ENCODE measurements around the gene ADGRE1. TPM values are rescaled to one million over a fixed set of nuclear protein-coding genes. Genes with fewer than 3 reads are reported as not detected.

ADGRE1 gene
- total and polyA plus RNA-seq, 8 donors, result 0.09 to 15.2 (median 0.34) TPM

DNA sequence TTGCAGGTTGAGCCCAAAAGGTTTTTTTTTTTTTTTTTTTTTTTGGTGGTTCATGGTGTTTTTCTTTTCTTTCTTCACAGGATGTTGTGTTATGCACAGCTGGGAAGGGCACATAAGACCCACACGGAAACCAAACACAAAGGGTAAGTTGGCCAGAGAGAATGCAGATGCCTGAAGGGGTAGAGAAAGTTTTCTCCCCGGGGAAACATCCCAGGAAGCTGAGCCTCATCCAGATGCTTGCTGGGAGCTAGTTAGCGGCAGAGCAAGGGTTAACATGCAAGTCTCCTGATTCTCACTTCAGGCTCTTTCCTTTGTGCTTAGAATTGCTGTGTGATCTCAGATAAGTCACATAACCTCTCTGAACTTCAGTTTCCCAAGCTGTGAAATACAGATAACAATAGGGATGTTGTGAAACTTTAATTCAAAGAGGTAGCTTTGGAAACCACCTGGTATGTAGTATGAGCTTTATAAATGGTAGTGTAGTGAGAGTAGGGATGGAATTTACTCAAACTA lies 3.1 kb downstream of the ADGRE1 start:
- H3K27ac ChIP-seq, result peak overlapping the region in 1 of 2 donors; percentile 80
- peaks cover 0 to 48% of the 10 kb centered on the region in 2 donors for H3K4me1 ChIP-seq
- peaks cover 0 to 5% of the 10 kb centered on the region in 2 donors for H3K9me3 ChIP-seq
- DNase-seq, result no peak
- TF ChIP-seq, protein P1, sequence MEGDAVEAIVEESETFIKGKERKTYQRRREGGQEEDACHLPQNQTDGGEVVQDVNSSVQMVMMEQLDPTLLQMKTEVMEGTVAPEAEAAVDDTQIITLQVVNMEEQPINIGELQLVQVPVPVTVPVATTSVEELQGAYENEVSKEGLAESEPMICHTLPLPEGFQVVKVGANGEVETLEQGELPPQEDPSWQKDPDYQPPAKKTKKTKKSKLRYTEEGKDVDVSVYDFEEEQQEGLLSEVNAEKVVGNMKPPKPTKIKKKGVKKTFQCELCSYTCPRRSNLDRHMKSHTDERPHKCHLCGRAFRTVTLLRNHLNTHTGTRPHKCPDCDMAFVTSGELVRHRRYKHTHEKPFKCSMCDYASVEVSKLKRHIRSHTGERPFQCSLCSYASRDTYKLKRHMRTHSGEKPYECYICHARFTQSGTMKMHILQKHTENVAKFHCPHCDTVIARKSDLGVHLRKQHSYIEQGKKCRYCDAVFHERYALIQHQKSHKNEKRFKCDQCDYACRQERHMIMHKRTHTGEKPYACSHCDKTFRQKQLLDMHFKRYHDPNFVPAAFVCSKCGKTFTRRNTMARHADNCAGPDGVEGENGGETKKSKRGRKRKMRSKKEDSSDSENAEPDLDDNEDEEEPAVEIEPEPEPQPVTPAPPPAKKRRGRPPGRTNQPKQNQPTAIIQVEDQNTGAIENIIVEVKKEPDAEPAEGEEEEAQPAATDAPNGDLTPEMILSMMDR (IDR thresholded peaks at IDR 0.05), result no peak
- intact Hi-C loops (cut with DNase I), result no loop called here
- H3K36me3 ChIP-seq, result peaks cover 0 to 7% of the 10 kb centered on the region in 2 donors
- ATAC-seq, result no peak
- H3K4me3 ChIP-seq, result no peak overlapping the region
- peaks cover 0 to 18% of the 10 kb centered on the region in 2 donors for H3K27me3 ChIP-seq

DNA sequence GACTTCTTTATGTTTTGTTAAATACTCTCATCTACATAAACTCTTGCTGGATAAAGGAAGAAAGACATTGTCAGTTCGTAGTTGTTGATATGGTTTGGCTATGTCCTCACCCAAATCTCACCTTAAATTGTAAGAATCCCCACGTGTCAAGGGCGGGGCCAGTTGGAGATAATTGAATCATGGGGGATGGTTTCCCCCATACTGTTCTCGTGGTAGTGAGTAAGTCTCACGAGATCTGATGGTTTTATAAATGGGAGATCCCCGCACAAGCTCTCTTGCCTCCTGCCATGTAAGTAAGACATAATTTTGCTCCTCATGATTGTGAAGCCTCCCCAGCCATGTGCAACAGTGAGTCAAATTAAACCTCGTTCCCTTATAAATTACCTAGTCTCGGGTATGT lies 3.6 kb downstream of the ADGRE1 start:
- intact Hi-C loops (cut with DNase I), result no loop called here
- TF ChIP-seq, protein P1 (IDR thresholded peaks at IDR 0.05), result no peak
- Histone ChIP-seq H3K27me3 (peaks cover 0 to 18% of the 10 kb centered on the region in 2 donors), H3K9me3 (peaks cover 0 to 5% of the 10 kb centered on the region in 2 donors), H3K27ac (peak overlapping the region in 1 of 2 donors; percentile 80), H3K4me1 (peaks cover 0 to 48% of the 10 kb centered on the region in 2 donors), H3K4me3 (no peak overlapping the region), H3K36me3 (peaks cover 0 to 7% of the 10 kb centered on the region in 2 donors)
- DNase-seq (no peak), ATAC-seq (no peak)

DNA sequence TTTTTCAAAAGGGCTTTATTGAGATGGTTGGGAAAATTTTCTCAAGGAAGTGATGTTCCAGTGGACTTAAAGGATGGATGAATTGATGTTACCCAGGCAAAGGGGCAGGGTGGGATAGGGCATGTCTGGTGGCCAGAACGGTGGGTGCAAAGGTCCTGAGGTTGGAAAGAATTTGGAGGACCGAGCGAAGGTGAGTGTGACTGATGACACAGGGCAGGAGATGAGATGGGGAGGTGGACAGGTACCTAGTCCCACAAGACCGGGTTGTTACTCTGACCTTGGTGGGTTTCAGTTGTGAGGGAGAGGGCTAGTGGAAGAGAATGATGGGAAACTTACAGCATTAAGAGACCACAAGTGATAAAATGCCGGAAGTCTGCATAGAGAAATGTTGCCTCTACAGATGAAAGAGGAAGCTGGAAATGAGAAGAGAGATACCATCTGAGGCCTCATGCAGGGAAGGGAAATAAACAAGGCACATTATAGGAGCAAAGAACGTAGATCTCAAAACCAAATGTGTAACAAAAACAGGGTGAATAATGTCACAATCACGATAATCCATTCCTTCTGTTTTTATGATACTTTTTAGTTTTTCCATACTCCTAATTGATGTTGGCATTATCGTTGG lies 4.5 kb downstream of the ADGRE1 start:
- Histone ChIP-seq H3K9me3 (peaks cover 0 to 5% of the 10 kb centered on the region in 2 donors), H3K36me3 (peaks cover 0 to 13% of the 10 kb centered on the region in 2 donors), H3K4me1 (peaks cover 0 to 38% of the 10 kb centered on the region in 2 donors), H3K4me3 (no peak overlapping the region), H3K27me3 (peaks cover 0 to 13% of the 10 kb centered on the region in 2 donors), H3K27ac (peak overlapping the region in 1 of 2 donors; percentile 80)
- TF ChIP-seq, protein P1 (IDR thresholded peaks at IDR 0.05), result no peak
- ATAC-seq (no peak), DNase-seq (no peak)
- intact Hi-C loops (cut with DNase I), result no loop called here

DNA sequence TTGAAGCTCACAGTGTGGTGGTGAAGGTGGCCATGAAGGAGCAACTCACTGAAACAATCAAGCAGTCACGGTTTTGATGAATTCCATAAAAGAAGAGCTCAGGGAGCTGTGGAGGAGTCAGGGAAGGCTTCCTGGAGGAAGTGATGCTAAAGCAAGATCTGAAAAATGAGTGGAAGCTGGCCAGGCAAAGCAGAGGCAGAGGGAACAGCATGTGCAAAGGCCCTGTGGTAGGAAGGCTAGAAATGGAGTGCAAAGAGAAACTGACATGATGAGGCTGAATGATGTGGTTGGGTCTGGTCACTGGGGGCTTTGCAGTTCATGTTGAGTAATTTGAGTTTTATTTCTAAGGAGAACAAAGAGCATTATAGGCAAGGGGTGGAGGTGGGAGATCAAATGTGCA lies 6.9 kb downstream of the ADGRE1 start:
- ATAC-seq (no peak), DNase-seq (no peak)
- Histone ChIP-seq H3K27ac (no peak overlapping the region), H3K27me3 (peaks cover 0 to 9% of the 10 kb centered on the region in 2 donors), H3K4me1 (peaks cover 0 to 35% of the 10 kb centered on the region in 2 donors), H3K4me3 (no peak overlapping the region), H3K9me3 (peaks cover 0 to 17% of the 10 kb centered on the region in 2 donors), H3K36me3 (peaks cover 0 to 35% of the 10 kb centered on the region in 2 donors)
- TF ChIP-seq, protein P1 (IDR thresholded peaks at IDR 0.05), result no peak
- intact Hi-C loops (cut with DNase I), result no loop called here

DNA sequence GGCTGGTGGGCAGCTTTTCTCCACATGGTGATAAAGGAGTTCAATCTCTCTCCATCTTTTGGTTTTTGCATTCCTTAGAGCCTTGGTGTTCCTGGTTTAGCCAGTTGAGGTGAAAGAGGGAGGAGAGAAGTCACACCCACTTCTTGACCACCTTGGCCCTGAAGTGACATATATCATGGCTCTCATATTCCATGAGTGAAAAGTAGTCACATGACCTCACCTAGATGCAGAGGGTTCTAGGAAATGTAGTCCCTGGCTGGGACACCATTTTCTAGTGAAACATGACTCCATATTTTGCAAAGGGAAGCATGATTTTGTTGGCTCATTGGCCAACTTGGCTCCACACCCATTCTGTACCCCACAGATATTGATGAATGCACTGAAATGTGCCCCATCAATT lies 16.1 kb downstream of the ADGRE1 start:
- intact Hi-C loops (cut with DNase I), result no loop called here
- Histone ChIP-seq H3K4me3 (no peak overlapping the region), H3K27ac (no peak overlapping the region), H3K9me3 (peaks cover 0 to 32% of the 10 kb centered on the region in 2 donors), H3K27me3 (peaks cover 0 to 10% of the 10 kb centered on the region in 2 donors), H3K4me1 (no peaks in the 10 kb centered on the region), H3K36me3 (peaks cover 0 to 83% of the 10 kb centered on the region in 2 donors)
- ATAC-seq (no peak), DNase-seq (no peak)
- TF ChIP-seq, protein P1 (IDR thresholded peaks at IDR 0.05), result no peak
